GM03348 (cell line): ENCODE data around the gene SLC25A42.

Source experiments
- DNase-seq: peaks from one replicate; pipeline ENCODE4 v3.0.0; 2012; ENCODE audit warnings: low spot score

SLC25A42 gene

GRCh38 chr19:19050731-19051130 lies 13.1 kb upstream of the SLC25A42 start:
- no peak for DNase-seq

DNA sequence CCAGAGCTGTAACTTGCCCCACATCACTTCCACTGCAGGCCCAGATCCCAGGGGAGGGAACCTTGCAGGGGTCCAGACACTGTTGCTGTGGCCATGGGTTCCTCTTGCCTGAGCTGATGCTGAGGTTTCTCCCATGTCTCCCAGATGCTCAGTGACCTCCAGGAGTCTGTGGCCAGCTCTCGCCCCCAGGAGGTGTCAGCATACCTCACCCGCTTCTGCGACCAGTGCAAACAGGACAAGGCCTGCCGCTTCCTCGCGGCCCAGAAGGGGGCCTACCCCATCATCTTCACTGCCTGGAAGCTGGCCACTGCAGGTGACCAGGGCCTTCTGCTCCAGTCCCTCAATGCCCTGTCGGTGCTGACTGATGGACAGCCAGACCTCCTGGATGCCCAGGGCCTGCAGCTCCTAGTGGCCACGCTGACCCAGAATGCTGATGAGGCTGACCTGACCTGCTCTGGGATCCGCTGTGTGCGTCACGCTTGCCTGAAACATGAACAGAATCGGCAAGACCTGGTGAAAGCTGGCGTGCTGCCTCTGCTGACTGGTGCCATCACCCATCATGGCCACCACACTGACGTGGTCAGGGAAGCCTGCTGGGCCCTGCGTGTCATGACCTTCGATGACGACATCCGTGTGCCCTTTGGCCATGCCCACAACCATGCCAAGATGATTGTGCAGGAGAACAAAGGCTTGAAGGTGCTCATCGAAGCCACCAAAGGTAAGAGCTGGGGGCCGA lies 12.1 kb upstream of the SLC25A42 start:
- DNase-seq = no peak

DNA sequence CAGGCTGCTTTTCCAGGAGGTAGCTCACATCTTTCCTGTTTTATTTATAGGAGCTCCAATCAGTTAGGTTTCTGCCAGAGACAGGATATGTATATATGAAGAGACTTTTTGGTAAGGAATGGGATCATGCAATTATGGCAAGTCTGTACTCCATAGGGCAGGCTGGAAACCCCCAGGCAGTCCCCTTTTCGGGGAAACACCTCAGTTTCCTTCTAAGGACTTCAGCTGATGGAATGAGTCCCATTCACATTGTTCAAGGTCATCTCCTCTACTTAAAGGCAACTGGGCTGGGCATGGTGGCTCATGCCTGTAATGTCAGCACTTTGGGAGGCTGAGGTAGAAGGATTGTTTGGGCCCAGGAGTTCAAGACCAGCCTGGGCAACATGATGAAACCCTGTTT lies 10.9 kb upstream of the SLC25A42 start:
- no peak for DNase-seq

- DNase-seq = peak; percentile 63
These were observed 10.1 kb upstream of the SLC25A42 start for GRCh38 chr19:19053508-19054314.

- DNase-seq = no peak
These were observed 9.4 kb upstream of the SLC25A42 start for GRCh38 chr19:19054315-19054938.

DNA sequence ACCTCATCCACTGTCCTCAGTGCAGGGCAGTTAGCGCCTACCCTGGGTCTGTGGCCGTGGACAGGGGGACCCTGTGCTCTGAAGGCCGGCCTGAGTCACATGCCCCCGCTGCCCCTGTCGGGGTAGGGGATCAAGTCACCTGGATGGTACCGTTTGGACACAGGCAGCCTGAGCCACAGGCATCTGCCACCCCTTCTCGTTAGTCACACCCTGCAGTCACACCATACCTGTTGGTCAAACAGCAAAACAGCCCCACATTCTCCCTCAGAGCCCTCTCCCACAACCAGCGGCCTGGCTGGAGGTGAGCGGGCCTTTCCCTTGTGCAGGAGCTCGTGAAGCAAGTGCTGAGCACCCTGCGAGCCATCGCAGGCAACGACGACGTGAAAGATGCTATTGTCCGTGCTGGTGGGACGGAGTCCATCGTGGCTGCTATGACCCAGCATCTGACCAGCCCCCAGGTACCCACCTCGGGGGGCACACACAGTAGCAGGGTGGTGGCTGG lies 8.8 kb upstream of the SLC25A42 start:
- DNase-seq = no peak

DNA sequence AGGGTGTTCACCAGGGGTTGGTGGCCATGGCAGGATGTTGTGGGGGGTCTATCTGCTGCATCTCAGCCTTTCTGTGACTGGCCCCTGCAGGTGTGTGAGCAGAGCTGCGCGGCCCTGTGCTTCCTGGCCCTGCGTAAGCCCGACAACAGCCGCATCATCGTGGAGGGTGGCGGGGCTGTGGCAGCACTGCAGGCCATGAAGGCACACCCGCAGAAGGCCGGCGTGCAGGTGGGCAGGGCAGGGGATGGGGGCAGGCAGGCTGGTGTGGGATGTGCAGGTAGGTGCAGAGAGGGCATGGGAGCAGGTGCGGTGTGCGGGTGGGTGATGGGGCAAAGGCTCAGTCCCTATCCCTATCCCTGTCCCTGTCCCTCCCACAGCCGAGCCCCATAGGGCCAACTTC lies 8.1 kb upstream of the SLC25A42 start:
- no peak for DNase-seq

GRCh38 chr19:19056636-19057275 lies 7.0 kb upstream of the SLC25A42 start:
- no peak for DNase-seq

DNA sequence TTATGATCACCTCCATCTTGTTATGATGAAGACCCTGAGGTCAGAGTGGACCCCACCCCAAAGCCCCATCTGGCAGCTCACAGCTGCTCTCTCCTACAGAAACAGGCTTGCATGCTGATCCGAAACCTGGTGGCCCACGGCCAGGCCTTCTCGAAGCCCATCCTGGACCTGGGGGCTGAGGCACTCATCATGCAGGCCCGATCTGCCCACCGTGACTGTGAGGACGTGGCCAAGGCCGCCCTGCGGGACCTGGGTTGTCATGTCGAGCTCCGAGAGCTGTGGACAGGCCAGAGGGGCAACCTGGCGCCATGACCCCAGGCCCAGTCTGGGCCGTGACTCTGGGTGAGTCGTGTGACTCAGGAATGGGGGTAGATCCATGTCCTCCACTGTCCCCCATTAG lies 6.5 kb upstream of the SLC25A42 start:
- DNase-seq = no peak

DNA sequence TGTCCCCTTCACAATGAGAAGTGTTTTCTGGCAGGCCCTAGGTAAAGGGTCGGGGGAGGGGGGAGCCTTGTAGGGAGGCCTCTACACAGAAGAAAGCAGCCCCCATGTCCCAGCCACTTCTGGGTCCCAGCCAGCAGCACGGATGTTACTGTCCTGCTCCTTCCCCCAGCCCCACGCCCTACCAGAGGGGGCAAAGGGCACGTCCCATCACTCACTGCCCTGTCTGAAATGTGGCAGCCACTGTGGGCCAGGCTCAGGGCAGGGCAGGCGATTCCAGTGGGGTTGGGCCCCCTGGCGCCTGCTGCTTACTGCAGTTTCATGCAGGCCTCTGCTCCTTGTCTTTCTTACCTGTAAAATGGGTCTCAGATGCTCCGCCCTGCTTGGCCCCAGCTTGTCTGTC lies 6.1 kb upstream of the SLC25A42 start:
- DNase-seq = no peak

- DNase-seq = no peak
These were observed 4.6 kb upstream of the SLC25A42 start for GRCh38 chr19:19059018-19059836.

- DNase-seq = no peak
These were observed 3.8 kb upstream of the SLC25A42 start for GRCh38 chr19:19059837-19060611.

DNA sequence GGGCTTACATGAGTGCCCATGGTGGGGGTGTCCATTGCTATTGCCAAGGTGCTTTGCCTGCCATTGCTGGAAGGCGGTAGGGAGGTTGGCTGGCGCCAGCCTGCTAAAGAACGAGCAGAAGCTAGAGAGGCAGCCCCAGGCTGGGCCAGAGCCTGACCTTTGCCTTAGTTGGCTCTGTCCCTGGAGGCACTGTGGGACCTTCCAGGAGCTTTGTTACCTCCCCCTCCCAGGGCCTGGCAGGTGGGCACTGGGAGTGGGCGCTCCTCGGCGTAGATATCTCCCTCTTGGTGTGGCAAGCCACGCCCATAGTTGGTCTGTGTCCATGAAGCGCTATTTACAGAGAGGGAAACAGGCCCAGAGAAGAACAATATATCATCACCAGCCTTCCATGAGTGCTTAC lies 2.3 kb upstream of the SLC25A42 start:
- no peak for DNase-seq

- no peak for DNase-seq
These were observed 1.2 kb upstream of the SLC25A42 start for GRCh38 chr19:19062454-19063182.

DNA sequence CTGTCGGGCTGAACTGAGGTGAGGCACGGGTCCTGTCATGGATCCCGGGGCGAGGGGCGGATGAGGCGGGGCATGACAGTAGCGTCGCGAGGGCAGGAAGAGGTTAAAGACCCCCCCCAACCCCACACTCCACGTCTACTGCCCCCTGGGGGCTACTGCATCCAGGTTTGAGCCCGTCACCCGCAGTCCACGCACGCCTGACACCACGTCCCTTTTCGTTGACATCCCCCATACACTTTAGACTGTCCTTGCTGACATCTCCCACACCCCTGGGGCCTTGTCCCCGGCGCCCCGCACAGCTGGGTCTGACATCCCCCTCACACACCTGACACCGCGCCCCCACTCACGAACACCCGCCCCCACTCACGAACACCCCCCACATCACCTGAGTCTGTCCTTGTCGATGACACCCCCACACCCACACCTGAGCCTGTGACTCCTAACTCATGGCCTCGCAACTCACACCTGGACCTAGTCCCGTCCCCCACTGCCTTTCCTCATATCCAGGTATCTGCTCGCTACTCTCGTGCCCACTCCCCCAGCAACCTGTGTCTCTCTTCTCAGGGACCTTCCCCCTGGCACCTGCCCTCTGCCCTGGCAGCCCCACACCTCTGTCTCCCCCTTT lies 416 bp downstream of the SLC25A42 start:
- DNase-seq = no peak

- peak; percentile 50 for DNase-seq
These were observed 1.3 kb downstream of the SLC25A42 start for GRCh38 chr19:19064811-19065745.

GRCh38 chr19:19067276-19068072 lies 3.7 kb downstream of the SLC25A42 start:
- peak; percentile 65 for DNase-seq
